Hepatocyte (in vitro differentiated cells): Measurements from ENCODE around the gene CELA2A. TPM values are rescaled to one million over a fixed set of nuclear protein-coding genes. Genes with fewer than 3 reads are reported as not detected.

Experiments used
- DNase-seq: peaks from one replicate; pipeline ENCODE4 v3.0.0-alpha.2; 2016; ENCODE audit warnings: low spot score
- H2AFZ ChIP-seq: fragments of 200-600 bp; sonication (generic); 2 replicates; pipeline ENCODE4 v1.6.0; 2016; ENCODE audit warnings: antibody characterized with exemption, mild to moderate bottlenecking
- H3K27ac ChIP-seq: fragments of 200-600 bp; sonication (generic); 2 replicates; pipeline ENCODE4 v1.5.1; 2016; ENCODE audit warnings: mild to moderate bottlenecking
- H3K27me3 ChIP-seq: fragments of 200-600 bp; sonication (generic); 2 replicates; pipeline ENCODE4 v1.6.1; 2016
- H3K36me3 ChIP-seq: fragments of 200-600 bp; sonication (generic); replicated peaks from 2 replicates; pipeline ENCODE4 v1.5.1; 2016; ENCODE audit warnings: low read depth; ENCODE audit not compliant: insufficient read depth
- H3K4me1 ChIP-seq: fragments of 200-600 bp; sonication (generic); 2 replicates; pipeline ENCODE4 v1.5.1; 2016; ENCODE audit warnings: mild to moderate bottlenecking, moderate library complexity; ENCODE audit not compliant: insufficient read depth
- H3K4me2 ChIP-seq: fragments of 200-600 bp; sonication (generic); 2 replicates; pipeline ENCODE4 v1.6.0; 2016
- H3K4me3 ChIP-seq: fragments of 200-600 bp; sonication (generic); 2 replicates; pipeline ENCODE4 v1.5.1; 2016; ENCODE audit warnings: mild to moderate bottlenecking
- H3K79me2 ChIP-seq: fragments of 200-600 bp; sonication (generic); 2 replicates; pipeline ENCODE4 v1.6.0; 2017; ENCODE audit warnings: mild to moderate bottlenecking
- H3K9me2 ChIP-seq: fragments of 200-600 bp; sonication (generic); replicated peaks from 2 replicates; pipeline ENCODE4 v1.6.0; 2017; ENCODE audit warnings: mild to moderate bottlenecking; ENCODE audit not compliant: insufficient read depth
- H3K9me3 ChIP-seq: fragments of 200-600 bp; sonication (generic); 2 replicates; pipeline ENCODE4 v1.5.1; 2016; ENCODE audit warnings: low read depth, mild to moderate bottlenecking
- H4K20me1 ChIP-seq: fragments of 200-600 bp; sonication (generic); 2 replicates; pipeline ENCODE4 v1.6.0; 2016; ENCODE audit warnings: mild to moderate bottlenecking; ENCODE audit not compliant: insufficient read depth, poor library complexity, severe bottlenecking
- CTCF ChIP-seq: fragments of 200-600 bp; sonication (generic); IDR thresholded peaks from 2 replicates; pipeline ENCODE4 v1.5.1; 2016; ENCODE audit warnings: antibody characterized with exemption, mild to moderate bottlenecking; ENCODE audit not compliant: poor library complexity
- EZH2 ChIP-seq: fragments of 200-600 bp; sonication (generic); IDR thresholded peaks from 2 replicates; pipeline ENCODE4 v1.6.1; 2016; ENCODE audit warnings: antibody characterized with exemption, mild to moderate bottlenecking, borderline replicate concordance
- EZH2phosphoT487 ChIP-seq: fragments of 200-600 bp; sonication (generic); IDR thresholded peaks from one replicate; pipeline ENCODE4 v1.6.1; 2018; ENCODE audit warnings: antibody characterized with exemption, mild to moderate bottlenecking, low read depth, moderate library complexity; ENCODE audit not compliant: unreplicated experiment, severe bottlenecking
- WGBS: methylation state at CpG from one replicate; pipeline ENCODE4 v1.1.6; 2016; ENCODE audit warnings: low lambda C conversion rate; ENCODE audit errors: missing lambda C conversion rate; 5-methylcytosine and 5-hydroxymethylcytosine counted together
- polyA plus RNA-seq: library from polyadenylated mRNA; unstranded; fragments of >200 nt; fragmentation: Nextera tagmentation; extraction: Ambion mirVana; gene quantifications from 2 replicates; pipeline ENCODE4 v1.2.1, GENCODE V29; 2016
- total RNA-seq: library from RNA; depleted of rRNA; stranded (reverse); fragments of >200 nt; gene quantifications from 2 replicates; pipeline ENCODE4 v1.2.3, GENCODE V29; 2014

Gene CELA2A
- total and polyA plus RNA-seq, 2 experiments from 2014 or later: 2.2 to 5.6 TPM

- H4K20me1 ChIP-seq: no peaks in the 10 kb centered on the region
- H3K36me3 ChIP-seq: no peaks in the 10 kb centered on the region
- H3K4me2 ChIP-seq: no peak overlapping the region
- WGBS: 81% methylated on average over 11 of the region's 11 CpGs
- H2AFZ ChIP-seq: no peak overlapping the region
- H3K4me1 ChIP-seq: peaks cover 6% of the 10 kb centered on the region
- H3K9me3 ChIP-seq: no peaks in the 10 kb centered on the region
- H3K27me3 ChIP-seq: no peaks in the 10 kb centered on the region
- no peak for DNase-seq
- H3K9me2 ChIP-seq: no peaks in the 10 kb centered on the region
- no peaks in the 10 kb centered on the region for H3K79me2 ChIP-seq
- H3K4me3 ChIP-seq: no peak overlapping the region
- H3K27ac ChIP-seq: peak overlapping the region; percentile 52
- no peak for TF ChIP-seq CTCF
- TF ChIP-seq EZH2: no peak
- TF ChIP-seq EZH2phosphoT487: no peak
Measured at GRCh38 chr1:15453734-15454133, 2.8 kb upstream of the CELA2A start.

DNA sequence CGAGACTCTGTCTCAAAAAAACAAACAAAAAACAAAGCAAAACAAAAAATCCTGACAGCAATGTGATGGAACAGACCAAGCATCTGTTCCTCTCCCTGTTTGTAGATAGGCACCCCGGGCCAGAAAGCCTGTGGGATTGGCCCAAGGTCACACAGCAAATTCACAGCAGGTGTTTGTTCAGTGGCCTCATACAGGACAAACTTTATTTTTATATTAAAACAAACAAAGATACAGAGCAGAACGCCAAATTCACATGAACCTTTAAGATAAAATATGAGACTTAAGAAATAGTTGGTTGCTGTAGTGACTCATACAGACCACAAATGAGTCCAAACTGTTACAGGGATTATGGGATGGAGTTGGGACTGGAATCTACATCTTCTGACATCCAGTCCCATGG, 2.3 kb upstream of the CELA2A start:
- Histone ChIP-seq H3K36me3 (no peaks in the 10 kb centered on the region), H3K4me2 (no peak overlapping the region), H3K27ac (peak overlapping the region; percentile 52)

DNA sequence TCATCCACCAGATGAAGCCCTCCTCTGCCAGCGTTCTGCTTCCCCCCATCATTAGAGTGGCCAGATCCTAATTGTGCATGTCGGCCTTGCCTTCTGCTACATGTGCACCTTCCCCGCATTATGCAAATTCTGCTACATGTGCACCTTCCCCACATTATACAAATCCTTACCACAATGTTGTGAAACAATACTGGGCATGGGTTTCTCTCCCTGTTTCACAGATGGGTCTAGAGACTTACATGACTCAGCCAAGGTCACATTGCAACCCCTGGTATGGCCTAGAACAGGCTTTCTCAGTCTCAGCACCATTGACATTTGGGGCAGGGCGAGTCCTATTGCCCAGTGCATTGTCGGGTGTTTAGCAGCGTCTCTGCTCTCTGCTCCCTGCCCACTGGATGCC, 1.0 kb upstream of the CELA2A start:
- no peak overlapping the region for H2AFZ ChIP-seq

More for the DNA sequence above, 2.3 kb upstream of the CELA2A start:
- Histone ChIP-seq H3K9me3 (no peaks in the 10 kb centered on the region), H4K20me1 (no peaks in the 10 kb centered on the region), H3K4me3 (no peak overlapping the region), H2AFZ (no peak overlapping the region), H3K4me1 (peaks cover 6% of the 10 kb centered on the region), H3K9me2 (no peaks in the 10 kb centered on the region), H3K27me3 (no peaks in the 10 kb centered on the region), H3K79me2 (no peaks in the 10 kb centered on the region)
- no peak for DNase-seq
- 62% methylated on average over 3 of the region's 3 CpGs for WGBS
- TF ChIP-seq EZH2: no peak
- no peak for TF ChIP-seq EZH2phosphoT487
- no peak for TF ChIP-seq CTCF

More for the DNA sequence above, 1.0 kb upstream of the CELA2A start:
- H3K9me2 ChIP-seq: no peaks in the 10 kb centered on the region
- no peaks in the 10 kb centered on the region for H3K36me3 ChIP-seq
- no peaks in the 10 kb centered on the region for H3K9me3 ChIP-seq
- no peaks in the 10 kb centered on the region for H3K79me2 ChIP-seq
- no peaks in the 10 kb centered on the region for H3K27me3 ChIP-seq
- DNase-seq: no peak
- H3K4me1 ChIP-seq: peaks cover 6% of the 10 kb centered on the region
- H3K27ac ChIP-seq: no peak overlapping the region
- H3K4me2 ChIP-seq: no peak overlapping the region
- H3K4me3 ChIP-seq: no peak overlapping the region
- 81% methylated on average over 6 of the region's 6 CpGs for WGBS
- no peaks in the 10 kb centered on the region for H4K20me1 ChIP-seq
- TF ChIP-seq CTCF (no peak), EZH2 (no peak), EZH2phosphoT487 (no peak)
